ENCODE data around the gene GRAMD4. TPM values are rescaled to one million over a fixed set of nuclear protein-coding genes. Genes with fewer than 3 reads are reported as not detected.

The GRAMD4 gene
- total RNA-seq, 1 experiment from 2014 or later, result 19.8 TPM

DNA sequence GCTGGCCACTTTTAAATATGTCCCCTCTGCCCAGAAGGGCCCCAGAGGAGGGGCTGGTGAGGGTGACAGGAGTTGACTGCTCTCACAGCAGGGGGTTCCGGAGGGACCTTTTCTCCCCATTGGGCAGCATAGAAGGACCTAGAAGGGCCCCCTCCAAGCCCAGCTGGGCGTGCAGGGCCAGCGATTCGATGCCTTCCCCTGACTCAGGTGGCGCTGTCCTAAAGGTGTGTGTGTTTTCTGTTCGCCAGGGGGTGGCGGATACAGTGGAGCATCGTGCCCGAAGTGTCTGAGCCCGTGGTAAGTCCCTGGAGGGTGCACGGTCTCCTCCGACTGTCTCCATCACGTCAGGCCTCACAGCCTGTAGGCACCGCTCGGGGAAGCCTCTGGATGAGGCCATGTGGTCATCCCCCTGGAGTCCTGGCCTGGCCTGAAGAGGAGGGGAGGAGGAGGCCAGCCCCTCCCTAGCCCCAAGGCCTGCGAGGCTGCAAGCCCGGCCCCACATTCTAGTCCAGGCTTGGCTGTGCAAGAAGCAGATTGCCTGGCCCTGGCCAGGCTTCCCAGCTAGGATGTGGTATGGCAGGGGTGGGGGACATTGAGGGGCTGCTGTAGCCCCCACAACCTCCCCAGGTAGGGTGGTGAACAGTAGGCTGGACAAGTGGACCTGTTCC, 46.5 kb downstream of the GRAMD4 start:
- Histone ChIP-seq H3K18ac (ENCODE audit: insufficient read length, low read depth, low read length) (no peak overlapping the region), H2BK20ac (ENCODE audit: low read depth, low read length, poor library complexity, severe bottlenecking) (no peak overlapping the region), H2BK120ac (ENCODE audit: low read depth, low read length, poor library complexity, severe bottlenecking) (no peak overlapping the region), H3K79me2 (ENCODE audit: insufficient read depth, low read length) (no peaks in the 10 kb centered on the region), H2BK5ac (ENCODE audit: insufficient read length, low read length) (no peak overlapping the region), H3K56ac (ENCODE audit: insufficient read length, low read depth, low read length) (no peak overlapping the region), H3K14ac (ENCODE audit: insufficient read depth, low read length) (no peak overlapping the region), H2AFZ (ENCODE audit: low read length) (no peak overlapping the region), H3K27me3 (ENCODE audit: insufficient read depth, low read length) (no peaks in the 10 kb centered on the region), H4K5ac (ENCODE audit: insufficient read length, low read depth, low read length) (no peak overlapping the region), H3K4me2 (ENCODE audit: insufficient read depth, insufficient read length, low read length) (no peak overlapping the region), H4K91ac (ENCODE audit: insufficient read length, low read depth, low read length) (no peak overlapping the region), H3K4me1 (ENCODE audit: insufficient read depth, low read length) (no peaks in the 10 kb centered on the region), H2BK12ac (ENCODE audit: insufficient read length, low read depth, low read length) (no peak overlapping the region), H3T11ph (ENCODE audit: low read length) (no peak overlapping the region), H4K20me1 (ENCODE audit: control insufficient read depth, insufficient read depth, insufficient read length) (no peaks in the 10 kb centered on the region), H3K4ac (ENCODE audit: low read depth, low read length) (no peak overlapping the region), H3K23me2 (ENCODE audit: insufficient read length, low read depth, low read length, poor library complexity, severe bottlenecking) (no peaks in the 10 kb centered on the region), H4K8ac (replicated peaks; ENCODE audit: insufficient read length, low read depth, low read length) (no peak overlapping the region), H3K27ac (ENCODE audit: insufficient read length, low read depth, low read length) (no peak overlapping the region), H3K9ac (ENCODE audit: extremely low read depth, insufficient read length, low read length) (no peak overlapping the region), H3K23ac (ENCODE audit: insufficient read length, low read depth, low read length) (no peak overlapping the region), H2BK15ac (ENCODE audit: low read depth, low read length) (no peak overlapping the region), H2AK5ac (ENCODE audit: insufficient read length, low read length) (no peak overlapping the region), H3K9me3 (ENCODE audit: control insufficient read depth, low read depth, low read length) (no peaks in the 10 kb centered on the region), H3K79me1 (ENCODE audit: insufficient read depth, low read depth, low read length, poor library complexity, severe bottlenecking) (no peaks in the 10 kb centered on the region)
- Mint-ChIP-seq H3K27me3 (ENCODE audit: low read depth) (no peaks in the 10 kb centered on the region), H3K4me3 (no peak overlapping the region), H3K4me1 (peaks cover 3 to 8% of the 10 kb centered on the region in 2 experiments), H3K9me3 (no peaks in the 10 kb centered on the region), H3K27ac (no peak overlapping the region), H3K36me3 (ENCODE audit: insufficient read depth in 1 of 3, low read depth in 3 of 3) (peaks cover 2 to 7% (median 5%) of the 10 kb centered on the region in 3 experiments; a peak in 5 of 7 replicates)
- TF ChIP-seq, protein P1, sequence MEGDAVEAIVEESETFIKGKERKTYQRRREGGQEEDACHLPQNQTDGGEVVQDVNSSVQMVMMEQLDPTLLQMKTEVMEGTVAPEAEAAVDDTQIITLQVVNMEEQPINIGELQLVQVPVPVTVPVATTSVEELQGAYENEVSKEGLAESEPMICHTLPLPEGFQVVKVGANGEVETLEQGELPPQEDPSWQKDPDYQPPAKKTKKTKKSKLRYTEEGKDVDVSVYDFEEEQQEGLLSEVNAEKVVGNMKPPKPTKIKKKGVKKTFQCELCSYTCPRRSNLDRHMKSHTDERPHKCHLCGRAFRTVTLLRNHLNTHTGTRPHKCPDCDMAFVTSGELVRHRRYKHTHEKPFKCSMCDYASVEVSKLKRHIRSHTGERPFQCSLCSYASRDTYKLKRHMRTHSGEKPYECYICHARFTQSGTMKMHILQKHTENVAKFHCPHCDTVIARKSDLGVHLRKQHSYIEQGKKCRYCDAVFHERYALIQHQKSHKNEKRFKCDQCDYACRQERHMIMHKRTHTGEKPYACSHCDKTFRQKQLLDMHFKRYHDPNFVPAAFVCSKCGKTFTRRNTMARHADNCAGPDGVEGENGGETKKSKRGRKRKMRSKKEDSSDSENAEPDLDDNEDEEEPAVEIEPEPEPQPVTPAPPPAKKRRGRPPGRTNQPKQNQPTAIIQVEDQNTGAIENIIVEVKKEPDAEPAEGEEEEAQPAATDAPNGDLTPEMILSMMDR (conservative IDR thresholded peaks at IDR 0.05), result peak; percentile 23; the same call in 1 of the 3 replicates
- DNase-seq, result no peak
- no CpG with 5 or more reads among the region's 17 CpGs for WGBS (ENCODE audit: extremely low coverage, insufficient read length, low lambda C conversion rate)

All from H9 (cell line).